Measurements from ENCODE around the gene HDAC4. TPM values are rescaled to one million over a fixed set of nuclear protein-coding genes. Genes with fewer than 3 reads are reported as not detected.

The HDAC4 gene
- total RNA-seq, 1 experiment from 2014 or later = 4.5 TPM

GRCh38 chr2:239267288-239267951 lies 133.4 kb downstream of the HDAC4 start:
- in situ Hi-C loops (cut with HindIII; ENCODE audit: low sequenced_read_pairs) = no loop called here
- no peak for DNase-seq (ENCODE audit: low spot score)

DNA sequence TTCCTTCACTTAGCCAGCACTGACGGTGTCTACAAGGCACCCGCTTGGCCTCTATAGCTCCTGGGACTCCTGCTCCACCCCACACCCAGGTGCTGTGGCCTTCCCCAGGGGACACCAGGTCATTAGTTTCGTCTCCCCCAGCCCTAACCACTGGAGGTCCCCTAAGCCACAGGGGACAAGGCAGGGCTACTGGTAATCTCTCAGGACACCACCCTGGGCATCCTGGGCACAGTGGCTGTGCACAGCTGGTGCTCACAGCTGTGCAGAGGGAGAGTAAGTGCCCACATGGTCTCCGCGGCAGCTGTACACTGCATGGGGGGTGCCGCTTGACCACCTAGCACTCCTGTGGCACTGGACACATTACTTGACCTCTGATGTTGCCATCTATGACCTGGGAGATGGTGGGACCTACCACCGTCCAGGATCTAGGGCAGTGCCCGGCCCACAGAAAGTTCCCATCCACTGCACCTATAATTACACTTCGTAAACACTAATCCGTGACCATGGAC lies 134.0 kb downstream of the HDAC4 start:
- in situ Hi-C loops (cut with HindIII; ENCODE audit: low sequenced_read_pairs) = no loop called here
- no peak for DNase-seq (ENCODE audit: low spot score)

GRCh38 chr2:239266434-239266766 lies 134.4 kb downstream of the HDAC4 start:
- in situ Hi-C loops (cut with HindIII; ENCODE audit: low sequenced_read_pairs) = no loop called here
- DNase-seq (ENCODE audit: low spot score) = no peak

- in situ Hi-C loops (cut with HindIII; ENCODE audit: low sequenced_read_pairs) = no loop called here
Observed at GRCh38 chr2:239265681-239266433, 135.0 kb downstream of the HDAC4 start.

DNA sequence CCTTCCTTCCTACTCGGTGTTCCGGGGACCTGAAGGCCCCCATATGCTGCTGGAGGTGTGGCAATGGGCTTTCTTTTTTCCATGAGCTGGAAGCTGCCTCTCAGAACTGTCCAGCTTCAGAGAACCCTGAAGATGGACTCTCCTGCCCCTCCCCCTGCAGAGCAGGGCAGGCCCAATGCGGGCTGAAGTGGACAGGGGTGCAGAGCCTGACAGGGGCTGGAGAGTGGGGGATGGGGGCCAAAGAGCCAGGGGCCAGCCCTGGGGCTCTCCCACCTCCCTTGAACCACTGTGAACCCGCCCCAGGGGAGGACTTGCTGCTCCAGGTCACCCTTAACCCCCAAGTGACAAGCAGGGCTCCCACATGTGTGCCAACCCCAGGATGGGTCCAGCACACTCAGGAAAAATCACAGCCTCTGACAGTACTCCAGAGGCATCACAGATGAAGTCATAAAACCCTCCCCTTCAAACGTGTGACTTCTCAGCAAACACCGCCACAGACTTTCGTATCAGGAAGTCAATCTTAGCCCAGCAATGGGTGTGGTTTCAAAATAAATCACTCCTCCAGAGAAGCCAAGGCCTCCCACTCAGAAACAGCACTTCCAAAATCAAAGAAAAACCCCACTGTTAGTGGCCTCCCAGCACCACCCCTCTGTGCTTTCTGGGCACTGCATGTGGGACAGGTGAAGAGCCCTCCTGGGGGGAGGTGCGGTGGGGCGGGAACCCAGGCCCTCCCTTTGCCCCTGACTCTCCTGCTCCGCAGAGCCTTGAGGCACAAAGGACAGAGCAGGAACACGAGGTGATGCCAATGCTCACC lies 135.8 kb downstream of the HDAC4 start:
- DNase-seq (ENCODE audit: low spot score) = no peak
- in situ Hi-C loops (cut with HindIII; ENCODE audit: low sequenced_read_pairs) = no loop called here

More at GRCh38 chr2:239265681-239266433, 135.0 kb downstream of the HDAC4 start:
- no peak for DNase-seq (ENCODE audit: low spot score)

GRCh38 chr2:239264492-239264837 lies 136.4 kb downstream of the HDAC4 start:
- DNase-seq (ENCODE audit: low spot score) = no peak
- in situ Hi-C loops (cut with HindIII; ENCODE audit: low sequenced_read_pairs) = no loop called here

GRCh38 chr2:239263669-239264491 lies 136.9 kb downstream of the HDAC4 start:
- peak; percentile 50 for DNase-seq (ENCODE audit: low spot score)
- in situ Hi-C loops (cut with HindIII; ENCODE audit: low sequenced_read_pairs) = no loop called here

DNA sequence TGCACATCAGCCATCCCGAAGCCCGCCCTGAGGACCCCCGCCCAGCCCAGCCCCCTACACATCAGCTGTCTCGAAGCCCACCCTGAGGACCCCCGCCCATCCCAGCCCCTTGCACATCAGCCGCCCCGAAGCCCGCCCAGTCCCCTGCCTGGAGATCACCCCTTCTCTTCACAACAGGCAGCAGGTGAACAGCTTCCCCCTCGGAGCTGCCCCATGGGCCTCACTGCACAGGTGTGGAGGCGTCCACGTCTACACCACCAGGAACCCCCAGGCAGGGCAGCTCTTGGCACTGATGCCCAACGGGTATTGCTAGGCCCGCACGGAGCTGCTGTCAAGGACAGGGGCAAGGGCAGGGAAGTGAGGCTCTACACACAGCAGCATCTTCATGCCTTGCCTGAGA lies 137.6 kb downstream of the HDAC4 start:
- in situ Hi-C loops (cut with HindIII; ENCODE audit: low sequenced_read_pairs) = no loop called here
- no peak for DNase-seq (ENCODE audit: low spot score)

- no peak for DNase-seq (ENCODE audit: low spot score)
- in situ Hi-C loops (cut with HindIII; ENCODE audit: low sequenced_read_pairs) = no loop called here
Observed at GRCh38 chr2:239262484-239263230, 138.2 kb downstream of the HDAC4 start.

GRCh38 chr2:239261796-239262483 lies 138.9 kb downstream of the HDAC4 start:
- DNase-seq (ENCODE audit: low spot score) = no peak
- in situ Hi-C loops (cut with HindIII; ENCODE audit: low sequenced_read_pairs) = no loop called here

DNA sequence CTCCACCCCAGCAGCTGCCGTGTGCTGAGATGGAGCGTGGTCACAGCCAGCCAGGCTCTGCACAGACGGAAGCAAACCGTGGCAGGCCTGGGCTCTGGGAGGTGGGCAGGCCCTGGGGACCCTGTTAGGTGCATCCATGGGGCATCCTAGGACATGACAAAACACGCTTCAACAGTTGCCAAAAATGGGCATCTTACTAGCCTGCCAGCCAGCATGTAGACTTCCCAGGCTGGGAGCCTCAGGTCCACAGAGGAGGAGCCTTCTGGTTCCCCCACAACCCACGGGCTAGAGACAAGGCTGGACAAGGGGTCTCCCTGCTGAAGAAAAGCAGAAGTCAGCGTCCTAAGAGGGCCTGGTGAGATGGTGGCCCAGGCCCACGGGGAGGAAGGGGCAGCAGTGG lies 139.5 kb downstream of the HDAC4 start:
- in situ Hi-C loops (cut with HindIII; ENCODE audit: low sequenced_read_pairs) = no loop called here
- DNase-seq (ENCODE audit: low spot score) = no peak

GRCh38 chr2:239260546-239261327 lies 140.1 kb downstream of the HDAC4 start:
- in situ Hi-C loops (cut with HindIII; ENCODE audit: low sequenced_read_pairs) = no loop called here
- no peak for DNase-seq (ENCODE audit: low spot score)

DNA sequence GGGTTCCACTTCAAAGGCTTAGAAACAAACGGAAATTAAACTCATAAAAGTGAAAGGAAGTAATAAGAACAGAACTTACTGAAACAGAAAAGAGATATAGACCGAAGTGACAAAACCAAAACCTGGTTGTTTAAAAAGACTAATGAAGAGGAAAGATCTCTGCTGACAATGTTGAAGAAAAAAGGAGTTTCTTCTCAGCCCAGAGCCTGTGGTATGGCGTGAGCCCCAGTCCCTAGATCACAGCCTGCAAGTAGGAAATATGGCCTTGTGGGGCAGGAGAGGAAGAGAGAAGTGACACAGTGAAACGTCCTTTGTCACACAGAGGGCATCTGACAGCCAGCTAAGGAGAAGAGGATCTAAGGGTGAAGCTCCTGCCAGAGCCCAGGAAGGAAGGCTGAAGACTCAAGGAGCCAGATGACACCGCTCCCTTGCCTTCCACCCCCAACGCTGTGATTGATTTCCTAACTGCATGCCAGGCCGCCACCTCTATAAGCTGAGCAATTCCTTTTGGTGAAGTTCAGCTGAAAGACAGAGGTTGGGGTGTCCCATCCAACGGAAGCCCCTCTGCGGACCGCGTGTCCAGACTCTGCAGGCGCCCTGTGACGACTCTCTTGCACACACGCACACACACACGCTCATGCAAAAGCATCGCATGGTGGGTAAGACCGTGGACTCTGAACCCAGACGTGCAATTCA lies 141.1 kb downstream of the HDAC4 start:
- DNase-seq (ENCODE audit: low spot score) = no peak
- in situ Hi-C loops (cut with HindIII; ENCODE audit: low sequenced_read_pairs) = no loop called here

DNA sequence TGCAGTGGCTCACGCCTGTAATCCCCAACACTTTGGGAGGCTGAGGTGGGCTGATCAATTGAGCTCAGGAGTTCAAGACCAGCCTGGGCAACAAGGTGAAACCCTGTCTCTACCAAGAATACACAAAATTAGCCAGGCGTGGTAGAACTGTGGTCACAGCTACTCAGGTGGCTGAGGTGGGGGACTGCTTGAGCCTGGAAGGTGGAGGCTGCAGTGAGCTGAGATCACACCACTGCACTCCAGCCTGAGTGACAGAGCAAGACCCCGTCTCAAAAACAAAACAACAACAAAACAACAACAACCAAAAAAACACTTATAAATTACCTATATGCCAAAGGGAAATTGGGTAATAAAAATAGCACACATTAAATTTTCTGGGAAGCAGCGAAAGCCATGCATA lies 141.6 kb downstream of the HDAC4 start:
- in situ Hi-C loops (cut with HindIII; ENCODE audit: low sequenced_read_pairs) = no loop called here
- DNase-seq (ENCODE audit: low spot score) = no peak

DNA sequence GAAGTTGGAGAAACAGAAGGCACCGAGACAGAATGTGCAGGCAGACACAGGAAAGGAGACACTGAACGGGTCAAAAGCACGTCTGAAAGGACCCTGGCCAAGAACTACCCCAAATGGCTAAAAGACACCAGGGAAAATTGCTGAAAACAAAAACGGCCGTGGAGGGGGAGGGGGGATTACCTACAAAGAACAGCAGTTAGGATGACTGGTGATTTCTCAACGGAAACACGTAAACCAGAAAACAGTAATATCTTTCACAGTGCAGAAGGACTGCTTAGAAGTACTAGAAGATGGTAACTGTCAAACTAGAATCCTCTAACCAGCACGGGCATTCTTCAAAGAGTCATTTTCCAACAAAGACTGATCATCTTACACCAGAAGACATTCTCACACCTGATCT lies 142.6 kb downstream of the HDAC4 start:
- DNase-seq (ENCODE audit: low spot score) = no peak

GRCh38 chr2:239257511-239257937 lies 143.3 kb downstream of the HDAC4 start:
- in situ Hi-C loops (cut with HindIII; ENCODE audit: low sequenced_read_pairs) = no loop called here
- DNase-seq (ENCODE audit: low spot score) = no peak

More for the DNA sequence above, 142.6 kb downstream of the HDAC4 start:
- in situ Hi-C loops (cut with HindIII; ENCODE audit: low sequenced_read_pairs) = no loop called here

DNA sequence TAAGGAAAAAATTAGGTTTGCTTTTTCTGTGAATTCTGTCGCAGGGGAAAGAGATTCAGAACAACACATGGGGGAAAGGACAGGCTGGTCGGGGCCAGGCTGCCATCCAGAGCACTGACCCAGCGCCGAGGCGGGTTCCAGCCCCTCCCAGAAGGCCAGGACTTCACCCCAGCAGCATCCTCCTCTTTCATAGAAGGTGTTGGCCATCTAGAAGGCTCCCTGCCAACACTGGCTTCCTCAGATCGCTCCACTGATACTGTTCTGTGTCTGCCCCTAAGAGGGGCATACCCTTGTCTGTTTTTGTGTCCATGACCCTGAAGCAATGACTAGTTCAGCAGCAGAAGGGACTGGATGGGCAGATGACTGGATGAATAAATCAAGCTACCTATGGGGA lies 144.5 kb downstream of the HDAC4 start:
- in situ Hi-C loops (cut with HindIII; ENCODE audit: low sequenced_read_pairs) = no loop called here
- no peak for DNase-seq (ENCODE audit: low spot score)
